Head of caudate nucleus (tissue), 42 donors: ENCODE results near the gene CACNA1G.

Experiments used
- DNase-seq, 42 donors: peaks; one replicate each; pipeline versions ENCODE4 v3.0.0 to v3.0.0-alpha.2; 2020 to 2021; ENCODE audit warnings: mixed read lengths in 7 of 42
- intact Hi-C: fragments of 100-400 bp; cut with DNase I; formaldehyde crosslinking; loops from one replicate; pipeline ENCODE4 v1.15.0; 2022

The CACNA1G gene

GRCh38 chr17:50560931-50561745 is 623 bp downstream of the CACNA1G start:
- no peak for DNase-seq
- intact Hi-C loops: no loop called here

- DNase-seq: no peak
- intact Hi-C loops: no loop called here
These were observed 1.2 kb downstream of the CACNA1G start for GRCh38 chr17:50561746-50562141.

- DNase-seq: no peak
- intact Hi-C loops: no loop called here
These were observed 2.0 kb downstream of the CACNA1G start for GRCh38 chr17:50562242-50563091.

- intact Hi-C loops: no loop called here
- DNase-seq: no peak
These were observed 2.6 kb downstream of the CACNA1G start for GRCh38 chr17:50563092-50563511.

- peak; percentile 30 to 83 (median 66) for DNase-seq
- intact Hi-C loops: no loop called here
These were observed 4.4 kb downstream of the CACNA1G start for GRCh38 chr17:50564916-50565315.

GRCh38 chr17:50565402-50566350 is 5.2 kb downstream of the CACNA1G start:
- intact Hi-C loops: no loop called here
- DNase-seq: peak; percentile 51 to 95 (median 79)

GRCh38 chr17:50566886-50567285 is 6.4 kb downstream of the CACNA1G start:
- intact Hi-C loops: no loop called here
- DNase-seq: no peak

- DNase-seq: no peak
- intact Hi-C loops: no loop called here
These were observed 8.1 kb downstream of the CACNA1G start for GRCh38 chr17:50568659-50569058.

- intact Hi-C loops: no loop called here
- DNase-seq: no peak
These were observed 9.1 kb downstream of the CACNA1G start for GRCh38 chr17:50569592-50569991.

GRCh38 chr17:50570032-50570431 is 9.5 kb downstream of the CACNA1G start:
- intact Hi-C loops: no loop called here
- DNase-seq: no peak

GRCh38 chr17:50570528-50570927 is 10.0 kb downstream of the CACNA1G start:
- DNase-seq: no peak
- intact Hi-C loops: no loop called here

GRCh38 chr17:50571681-50572080 is 11.2 kb downstream of the CACNA1G start:
- intact Hi-C loops: no loop called here
- DNase-seq: no peak

GRCh38 chr17:50572541-50572940 is 12.0 kb downstream of the CACNA1G start:
- intact Hi-C loops: no loop called here

GRCh38 chr17:50573866-50574611 is 13.5 kb downstream of the CACNA1G start:
- intact Hi-C loops: no loop called here
- no peak for DNase-seq

More at GRCh38 chr17:50572541-50572940, 12.0 kb downstream of the CACNA1G start:
- no peak for DNase-seq

GRCh38 chr17:50575581-50576210 is 15.2 kb downstream of the CACNA1G start:
- no peak for DNase-seq
- intact Hi-C loops: no loop called here

GRCh38 chr17:50576864-50577263 is 16.3 kb downstream of the CACNA1G start:
- DNase-seq: peak in 24 of 42 donors; percentile 20 to 71 (median 47)
- intact Hi-C loops: no loop called here

GRCh38 chr17:50577451-50577954 is 17.0 kb downstream of the CACNA1G start:
- intact Hi-C loops: no loop called here
- DNase-seq: peak in 1 of 42 donors; percentile 35

GRCh38 chr17:50578173-50578572 is 17.7 kb downstream of the CACNA1G start:
- DNase-seq: no peak
- intact Hi-C loops: no loop called here
